Spleen (tissue), 11 donors: ENCODE measurements around the gene INS. TPM values are rescaled to one million over a fixed set of nuclear protein-coding genes. Genes with fewer than 3 reads are reported as not detected.

Experiments
- DNase-seq: peaks from one replicate; pipeline ENCODE4 v3.0.0-alpha.2; 2020
- H3K27ac ChIP-seq, 8 donors: fragments of 200-600 bp; sonication (generic) in 7 of 8; 1 replicate in 4 of 8; 2 replicates in 4 of 8; pipeline versions ENCODE4 v1.5.0 to v1.8.0; 2016 to 2021; ENCODE audit warnings: inconsistent platforms in 4 of 8, mild to moderate bottlenecking in 4 of 8, moderate library complexity in 1 of 8
- H3K27me3 ChIP-seq, 7 donors: fragments of 200-600 bp; sonication (generic) in 6 of 7; replicated peaks in 1 of 7; 1 replicate in 4 of 7; 2 replicates in 3 of 7; pipeline versions ENCODE4 v1.5.0 to v1.8.0; 2016 to 2021; ENCODE audit warnings: inconsistent platforms in 3 of 7, mild to moderate bottlenecking in 1 of 7
- H3K36me3 ChIP-seq, 6 donors: fragments of 200-600 bp; sonication (generic) in 5 of 6; 1 replicate in 4 of 6; 2 replicates in 2 of 6; pipeline versions ENCODE4 v1.5.0 to v1.8.0; 2016 to 2021; ENCODE audit warnings: inconsistent platforms in 2 of 6
- H3K4me1 ChIP-seq, 6 donors: fragments of 200-600 bp; sonication (generic) in 5 of 6; 1 replicate in 3 of 6; 2 replicates in 3 of 6; pipeline versions ENCODE4 v1.5.0 to v1.8.0; 2016 to 2021; ENCODE audit warnings: inconsistent platforms in 3 of 6
- H3K4me3 ChIP-seq, 8 donors: fragments of 200-600 bp; sonication (generic) in 7 of 8; 1 replicate in 4 of 8; 2 replicates in 4 of 8; pipeline versions ENCODE4 v1.5.0 to v1.8.0; 2016 to 2021; ENCODE audit warnings: inconsistent platforms in 4 of 8, mild to moderate bottlenecking in 4 of 8, moderate library complexity in 2 of 8
- H3K9me3 ChIP-seq, 8 donors: fragments of 200-600 bp; sonication (generic) in 7 of 8; 1 replicate in 4 of 8; 2 replicates in 4 of 8; pipeline versions ENCODE4 v1.5.0 to v1.8.0; 2016 to 2021; ENCODE audit warnings: inconsistent platforms in 4 of 8
- POLR2A ChIP-seq, 3 donors: fragments of 450-650 bp; IDR thresholded peaks; one replicate each; pipeline ENCODE4 v1.5.1; 2017; ENCODE audit warnings: antibody characterized with exemption in 3 of 3, mild to moderate bottlenecking in 1 of 3
- POLR2AphosphoS5 ChIP-seq, 3 donors: sonication (generic); formaldehyde crosslinking; IDR thresholded peaks; one replicate each; pipeline ENCODE4 v1.5.1; 2017; ENCODE audit warnings: antibody characterized with exemption in 3 of 3
- WGBS, 5 donors: extraction: QIAGEN DNeasy Blood & Tissue Kit in 3 of 5; methylation state at CpG; one replicate each; pipeline versions ENCODE4 v1.1.5 to v1.1.7; 2013 to 2018; 5-methylcytosine and 5-hydroxymethylcytosine counted together
- intact Hi-C: fragments of 100-400 bp; cut with DNase I; formaldehyde crosslinking; loops from one replicate; pipeline ENCODE4 v1.15.0; 2023; ENCODE audit warnings: low total_unique reads
- polyA plus RNA-seq, 3 donors: library from polyadenylated mRNA; stranded (reverse); fragments of 200-250 nt; gene quantifications; one replicate each; pipeline ENCODE4 v1.2.1, GENCODE V29; 2013
- total RNA-seq, 7 donors: library from RNA; depleted of rRNA in 3 of 7; stranded (reverse); fragments of >200 nt in 3 of 7; fragmentation: NEBNext Ultra II Directional in 4 of 7; extraction: Animal tissue kit (Norgen Biotek cat#: 25700) in 4 of 7; gene quantifications; one replicate each; pipeline versions ENCODE4 v1.1.0 to v1.2.1, GENCODE V29; 2016 to 2021
- TF ChIP-seq, protein P1 (sequence below), 11 experiments: fragments of 200-600 bp in 7 of 11; fragments of 450-650 bp in 4 of 11; sonication (generic) in 4 of 11; IDR thresholded peaks in 8 of 11; conservative IDR thresholded peaks in 3 of 11; 1 replicate in 7 of 11; 2 replicates in 4 of 11; pipeline versions ENCODE4 v1.4.0 to v1.8.0; 2016 to 2021; ENCODE audit warnings: antibody characterized with exemption in 11 of 11, inconsistent platforms in 4 of 11, mild to moderate bottlenecking in 1 of 11
- donor health status: healthy with polysubstance abuse.
- donor health status: DM: no; HTN: no; CAD: no; lungs with moderate emphysema.
- donor health status: DM: no; HTN: no; CAD: no.
- donor health status: Bipolar disorder and iron deficiency.
- donor health status: healthy.
- donor health status: DM: no; HTN: no; CAD: no.
- donor health status: DM: yes; HTN: yes; CAD: no.

The INS gene
- total and polyA plus RNA-seq, 10 donors, result 1.3 to 2.4 (median 1.5) TPM; not detected in 5

GRCh38 chr11:2118677-2119076 is 42.3 kb downstream of the INS start:
- no peak for DNase-seq
- Histone ChIP-seq H3K27me3 (peaks cover 0 to 43% (median 25%) of the 10 kb centered on the region in 7 donors), H3K4me1 (peaks cover 0 to 3% (median 0%) of the 10 kb centered on the region in 6 donors), H3K9me3 (peaks cover 0 to 17% (median 13%) of the 10 kb centered on the region in 8 donors), H3K36me3 (no peaks in the 10 kb centered on the region), H3K27ac (no peak overlapping the region), H3K4me3 (no peak overlapping the region)
- TF ChIP-seq POLR2AphosphoS5 (IDR thresholded peaks at IDR 0.05) (no peak), POLR2A (IDR thresholded peaks at IDR 0.05) (no peak)
- TF ChIP-seq, protein P1, sequence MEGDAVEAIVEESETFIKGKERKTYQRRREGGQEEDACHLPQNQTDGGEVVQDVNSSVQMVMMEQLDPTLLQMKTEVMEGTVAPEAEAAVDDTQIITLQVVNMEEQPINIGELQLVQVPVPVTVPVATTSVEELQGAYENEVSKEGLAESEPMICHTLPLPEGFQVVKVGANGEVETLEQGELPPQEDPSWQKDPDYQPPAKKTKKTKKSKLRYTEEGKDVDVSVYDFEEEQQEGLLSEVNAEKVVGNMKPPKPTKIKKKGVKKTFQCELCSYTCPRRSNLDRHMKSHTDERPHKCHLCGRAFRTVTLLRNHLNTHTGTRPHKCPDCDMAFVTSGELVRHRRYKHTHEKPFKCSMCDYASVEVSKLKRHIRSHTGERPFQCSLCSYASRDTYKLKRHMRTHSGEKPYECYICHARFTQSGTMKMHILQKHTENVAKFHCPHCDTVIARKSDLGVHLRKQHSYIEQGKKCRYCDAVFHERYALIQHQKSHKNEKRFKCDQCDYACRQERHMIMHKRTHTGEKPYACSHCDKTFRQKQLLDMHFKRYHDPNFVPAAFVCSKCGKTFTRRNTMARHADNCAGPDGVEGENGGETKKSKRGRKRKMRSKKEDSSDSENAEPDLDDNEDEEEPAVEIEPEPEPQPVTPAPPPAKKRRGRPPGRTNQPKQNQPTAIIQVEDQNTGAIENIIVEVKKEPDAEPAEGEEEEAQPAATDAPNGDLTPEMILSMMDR (IDR thresholded peaks at IDR 0.05 in 8 of 11, conservative IDR thresholded peaks at IDR 0.05 in 3 of 11), result no peak
- intact Hi-C loops, result no loop called here
- 76 to 92% (median 83%) methylated on average over 4 of the region's 4 CpGs for WGBS, 5 donors

- 82 to 100% (median 90%) methylated on average over 1 of the region's 1 CpG for WGBS, 5 donors
- peaks cover 0 to 3% (median 0%) of the 10 kb centered on the region in 6 donors for H3K4me1 ChIP-seq
- no peak overlapping the region for H3K27ac ChIP-seq
- DNase-seq, result no peak
- peaks cover 0 to 29% (median 14%) of the 10 kb centered on the region in 7 donors for H3K27me3 ChIP-seq
- H3K9me3 ChIP-seq, result peaks cover 0 to 17% (median 13%) of the 10 kb centered on the region in 8 donors
- H3K36me3 ChIP-seq, result no peaks in the 10 kb centered on the region
- intact Hi-C loops, result no loop called here
- TF ChIP-seq, protein P1 (IDR thresholded peaks at IDR 0.05 in 8 of 11, conservative IDR thresholded peaks at IDR 0.05 in 3 of 11), result no peak
- TF ChIP-seq POLR2AphosphoS5 (IDR thresholded peaks at IDR 0.05) (no peak), POLR2A (IDR thresholded peaks at IDR 0.05) (no peak)
- no peak overlapping the region for H3K4me3 ChIP-seq
These were observed 44.3 kb downstream of the INS start for GRCh38 chr11:2116680-2117079.

DNA sequence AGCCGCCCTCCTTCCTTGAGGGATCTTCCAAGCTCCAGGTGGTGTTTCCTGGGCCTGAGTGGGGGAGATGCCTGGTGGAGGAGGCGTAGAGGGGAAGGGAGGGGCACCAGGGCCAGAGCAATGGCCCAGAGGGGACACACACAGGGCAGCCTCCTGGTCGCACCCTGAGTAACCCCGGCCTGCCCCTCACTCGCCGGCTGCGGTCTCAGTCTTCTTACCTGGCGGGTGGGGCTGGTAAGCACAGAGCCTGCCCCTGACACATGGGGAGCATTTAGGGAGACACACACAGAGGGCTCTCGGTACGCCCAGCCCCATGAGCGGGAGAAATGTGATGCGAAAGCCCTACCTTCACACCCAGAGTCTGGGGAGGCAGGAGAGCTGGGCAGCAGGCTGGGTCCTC is 45.7 kb downstream of the INS start:
- no peak for DNase-seq
- intact Hi-C loops, result no loop called here
- Histone ChIP-seq H3K4me1 (peaks cover 0 to 3% (median 0%) of the 10 kb centered on the region in 6 donors), H3K9me3 (peaks cover 0 to 17% (median 13%) of the 10 kb centered on the region in 8 donors), H3K27me3 (peaks cover 0 to 15% (median 3%) of the 10 kb centered on the region in 7 donors), H3K27ac (no peak overlapping the region), H3K36me3 (no peaks in the 10 kb centered on the region), H3K4me3 (no peak overlapping the region)
- TF ChIP-seq, protein P1 (IDR thresholded peaks at IDR 0.05 in 8 of 11, conservative IDR thresholded peaks at IDR 0.05 in 3 of 11), result no peak
- no peak for TF ChIP-seq POLR2AphosphoS5 (IDR thresholded peaks at IDR 0.05)
- no peak for TF ChIP-seq POLR2A (IDR thresholded peaks at IDR 0.05)
- 87 to 99% (median 94%) methylated on average over 8 to 12 of the region's 12 CpGs for WGBS, 5 donors

GRCh38 chr11:2114430-2115241 is 46.4 kb downstream of the INS start:
- WGBS, 5 donors, result 79 to 92% (median 87%) methylated on average over 27 to 32 of the region's 32 CpGs
- H3K27ac ChIP-seq, result no peak overlapping the region
- intact Hi-C loops, result no loop called here
- H3K9me3 ChIP-seq, result peaks cover 0 to 17% (median 13%) of the 10 kb centered on the region in 8 donors
- H3K36me3 ChIP-seq, result no peaks in the 10 kb centered on the region
- peaks cover 0 to 11% (median 0%) of the 10 kb centered on the region in 7 donors for H3K27me3 ChIP-seq
- TF ChIP-seq, protein P1 (IDR thresholded peaks at IDR 0.05 in 8 of 11, conservative IDR thresholded peaks at IDR 0.05 in 3 of 11), result no peak
- TF ChIP-seq POLR2A (IDR thresholded peaks at IDR 0.05), result no peak
- no peak for TF ChIP-seq POLR2AphosphoS5 (IDR thresholded peaks at IDR 0.05)
- H3K4me1 ChIP-seq, result peaks cover 0 to 4% (median 2%) of the 10 kb centered on the region in 6 donors
- no peak for DNase-seq
- no peak overlapping the region for H3K4me3 ChIP-seq
